Bone marrow (tissue), 2 donors: ENCODE results near the gene RSAD2.

Experiments
- DNase-seq, 2 donors: peaks; one replicate each; lab custom pipeline; 2025; lab: John Stamatoyannopoulos, UW

Gene RSAD2

DNA sequence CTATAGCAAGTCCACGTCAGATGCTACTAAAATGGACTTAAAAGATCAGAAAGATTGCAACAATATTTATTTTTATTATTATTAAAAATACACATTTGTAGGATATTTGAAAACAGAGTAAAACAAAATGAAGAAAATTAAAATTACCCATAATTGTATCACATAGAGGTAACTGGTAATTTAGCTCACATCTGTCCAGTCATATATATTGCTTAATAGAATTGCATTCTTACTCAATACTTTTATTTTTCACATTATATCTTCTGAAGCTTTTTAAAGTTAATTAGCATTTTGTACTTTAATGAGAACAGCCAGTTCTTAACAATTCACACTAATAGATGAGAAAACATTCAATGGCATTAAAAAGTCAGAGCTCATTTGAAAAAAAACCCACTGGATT is 28.1 kb downstream of the RSAD2 start:
- no peak for DNase-seq

DNA sequence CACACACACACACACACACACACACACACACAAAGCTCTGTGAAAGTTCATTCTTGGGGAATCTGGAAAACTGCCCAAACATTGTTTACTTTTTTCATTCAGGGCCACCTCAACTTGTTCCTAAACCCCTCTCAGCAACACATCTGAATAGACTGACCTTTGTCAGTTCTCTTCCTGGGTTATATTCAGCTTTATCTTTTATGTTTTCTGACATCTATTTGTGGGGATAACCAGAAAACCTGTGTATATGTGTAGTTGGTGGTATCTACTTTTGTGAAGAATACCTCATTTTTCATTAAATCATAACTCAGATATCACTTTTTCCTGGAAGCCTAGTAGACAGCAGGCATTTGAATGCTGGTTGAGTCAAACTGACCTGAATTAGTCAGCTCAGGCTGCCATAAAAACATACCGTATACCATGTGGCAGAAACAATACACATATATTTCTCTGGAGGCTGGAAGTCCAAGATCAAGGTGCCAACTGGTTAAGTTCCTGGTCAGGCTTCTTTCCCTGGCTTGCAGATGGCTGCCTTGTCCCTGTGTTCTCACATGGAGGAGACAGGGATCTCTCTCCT is 28.7 kb downstream of the RSAD2 start:
- no peak for DNase-seq

DNA sequence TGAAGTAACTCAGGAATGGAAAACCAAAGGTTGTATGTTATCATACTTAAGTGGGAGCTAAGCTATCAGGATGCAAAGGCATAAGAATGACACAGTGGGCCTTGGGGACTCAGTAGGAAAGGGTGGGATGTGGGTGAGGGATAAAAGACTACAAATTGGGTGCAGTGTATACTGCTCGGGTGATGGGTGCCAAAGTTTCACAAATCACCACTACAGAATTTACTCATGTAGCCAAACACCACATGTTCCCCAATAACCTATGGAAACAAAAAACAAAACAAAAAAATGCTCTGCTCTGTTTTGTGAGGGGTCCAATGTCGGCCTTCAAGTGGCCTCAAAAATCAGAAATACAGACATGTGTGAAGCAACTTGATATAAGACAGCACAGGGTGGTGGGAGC is 30.7 kb downstream of the RSAD2 start:
- DNase-seq, result no peak

DNA sequence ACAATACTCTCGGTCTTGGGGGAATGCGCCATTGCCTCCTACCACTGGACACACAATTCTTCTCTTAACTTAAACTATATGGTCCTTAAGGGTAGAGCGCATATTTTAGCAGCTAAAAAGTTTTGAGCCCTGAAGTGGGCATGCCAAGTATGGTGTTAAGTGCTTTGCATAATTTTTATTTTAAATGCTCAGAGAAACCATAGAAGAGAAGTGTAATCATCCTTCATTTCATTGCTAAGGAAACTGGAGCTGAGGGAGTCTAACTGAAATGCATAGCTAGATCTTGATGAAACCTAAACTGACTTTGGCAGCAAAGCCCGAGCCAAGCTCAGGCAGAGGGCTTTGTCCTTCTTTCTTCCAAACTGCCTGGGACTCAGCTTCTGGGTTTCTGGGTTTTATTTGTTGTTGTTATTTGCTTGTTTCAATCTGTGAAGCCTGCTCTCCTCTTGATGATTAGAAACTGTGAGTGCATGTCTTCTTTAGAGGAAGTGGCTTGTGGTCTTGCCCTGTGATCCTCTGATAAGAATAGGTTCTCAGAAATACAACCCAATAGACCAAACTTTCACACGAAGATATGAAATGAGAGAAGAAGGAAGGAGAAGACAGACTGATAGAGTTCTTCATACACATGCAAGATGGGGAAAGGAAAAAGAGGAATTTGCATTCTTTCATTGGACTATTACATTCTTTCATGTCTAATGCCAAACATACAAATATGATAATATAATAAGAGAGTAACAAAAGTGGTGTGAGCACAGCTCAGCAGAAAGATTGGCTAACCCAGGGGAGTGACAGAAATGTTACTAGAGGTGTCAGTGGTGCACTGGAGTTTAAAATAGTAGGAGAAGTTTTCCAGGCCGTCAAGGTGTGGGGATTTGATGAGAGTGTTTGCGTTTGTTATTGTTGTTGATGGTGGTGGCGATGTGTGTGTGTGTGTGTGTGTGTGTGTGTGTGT is 32.1 kb downstream of the RSAD2 start:
- peak in 1 of 2 donors; percentile 93 for DNase-seq

DNA sequence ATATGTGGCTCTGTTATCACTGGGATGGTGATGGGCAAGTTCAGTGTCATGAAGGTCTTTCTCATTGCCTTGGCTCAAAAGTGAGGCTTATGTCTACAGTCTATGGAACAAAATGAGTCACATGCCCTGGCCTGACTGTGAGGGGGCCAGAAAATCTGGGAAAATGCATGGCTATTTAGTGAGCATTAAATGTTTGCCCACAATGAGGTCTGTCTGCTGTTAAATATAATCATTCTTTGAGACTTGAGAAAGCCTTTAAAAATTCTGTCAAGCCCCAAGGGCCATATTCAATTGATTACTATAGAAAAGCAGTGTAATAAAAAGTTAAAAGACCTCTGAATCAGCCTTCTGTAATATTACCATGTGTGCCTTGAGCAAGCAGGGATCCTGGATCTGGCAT is 34.1 kb downstream of the RSAD2 start:
- DNase-seq, result no peak

DNA sequence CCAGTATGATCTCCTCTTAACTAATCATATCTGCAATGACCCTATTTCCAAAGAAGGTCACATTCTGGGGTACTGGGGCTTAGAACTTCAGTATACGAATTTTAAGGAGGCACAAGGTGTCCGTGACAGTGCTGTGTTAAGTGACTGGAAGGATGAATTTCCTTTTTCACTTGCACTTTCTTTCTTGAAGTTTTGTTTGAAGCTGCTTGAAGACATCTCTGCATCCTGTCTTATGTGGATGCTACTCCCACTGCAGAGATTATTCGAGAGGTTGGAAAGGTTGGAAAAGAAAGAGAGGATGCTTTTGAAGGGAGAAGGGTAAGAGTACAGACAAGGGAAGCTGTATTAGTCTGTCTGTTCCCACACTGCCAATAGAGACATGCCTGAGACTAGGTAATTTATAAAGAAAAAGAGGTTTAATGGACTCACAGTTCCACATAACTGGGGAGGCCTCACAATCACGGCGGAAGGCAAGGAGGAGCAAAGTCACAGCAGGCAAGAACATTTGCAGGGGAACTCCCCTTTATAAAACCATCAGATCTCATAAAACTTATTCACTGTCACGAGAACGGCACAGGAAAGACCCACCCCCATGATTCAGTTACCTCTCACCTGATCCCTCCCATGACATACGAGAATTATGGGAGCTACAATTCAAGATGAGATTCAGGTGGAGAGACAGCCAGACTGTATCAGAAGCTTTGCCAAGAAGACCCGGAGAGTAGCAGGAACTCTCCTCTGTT is 36.0 kb downstream of the RSAD2 start:
- DNase-seq, result no peak

DNA sequence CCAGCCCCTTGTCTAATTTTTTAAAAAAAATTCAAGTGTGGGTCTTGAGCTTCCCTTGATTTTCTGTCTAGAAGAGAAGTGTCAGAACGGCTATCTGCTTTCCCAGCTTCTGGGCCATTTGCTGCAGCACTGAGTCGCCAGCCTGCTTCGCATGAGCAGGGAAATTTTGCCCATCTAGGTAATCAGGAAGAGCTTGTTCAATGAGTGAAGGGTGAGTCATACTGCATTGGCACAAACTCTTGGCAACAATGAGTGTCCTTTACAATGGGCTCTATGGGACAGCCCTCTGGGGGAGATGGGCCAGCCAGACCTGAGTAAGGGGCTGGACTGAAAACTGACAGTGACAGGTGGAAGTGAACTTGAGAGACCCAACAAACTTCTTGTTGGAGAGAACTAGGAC is 37.3 kb downstream of the RSAD2 start:
- peak in 1 of 2 donors; percentile 56 for DNase-seq

DNA sequence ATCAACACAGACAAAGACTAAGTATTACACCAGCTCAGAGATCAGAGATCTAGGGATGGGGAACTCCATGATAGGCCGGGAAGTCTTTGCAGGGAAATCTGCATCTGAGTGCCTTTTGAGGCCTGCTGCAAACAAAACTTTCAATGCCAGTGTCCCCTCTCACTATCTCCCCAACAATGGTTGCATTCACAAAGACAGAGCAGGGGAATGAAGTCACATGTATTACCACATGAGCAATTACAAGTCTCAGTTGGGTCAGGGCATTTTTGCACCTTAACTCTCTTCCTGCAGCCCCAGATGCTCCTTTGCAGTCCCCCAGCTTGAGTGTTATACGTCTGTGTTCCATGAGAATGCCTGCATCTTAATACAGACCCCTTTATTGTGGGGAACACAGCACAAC is 37.8 kb downstream of the RSAD2 start:
- no peak for DNase-seq

DNA sequence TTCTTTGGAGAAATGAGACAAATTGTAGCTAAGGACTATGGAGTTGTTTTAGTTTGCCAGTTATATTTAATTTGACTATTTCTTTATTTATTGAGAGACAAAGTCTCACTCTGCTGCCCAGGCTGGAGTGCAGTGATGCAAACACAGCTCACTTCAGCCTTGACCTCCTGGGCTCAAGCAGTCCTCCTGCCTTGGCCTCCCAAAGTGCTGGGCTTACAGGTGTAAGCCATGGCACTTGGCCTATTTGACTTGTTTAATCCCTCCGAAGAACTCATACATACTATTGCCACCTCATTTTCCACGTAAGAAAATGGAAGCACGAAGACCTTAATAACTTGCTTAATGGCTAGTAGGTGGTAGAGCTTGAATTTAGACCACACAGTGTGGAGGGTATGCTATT is 38.6 kb downstream of the RSAD2 start:
- DNase-seq, result no peak

DNA sequence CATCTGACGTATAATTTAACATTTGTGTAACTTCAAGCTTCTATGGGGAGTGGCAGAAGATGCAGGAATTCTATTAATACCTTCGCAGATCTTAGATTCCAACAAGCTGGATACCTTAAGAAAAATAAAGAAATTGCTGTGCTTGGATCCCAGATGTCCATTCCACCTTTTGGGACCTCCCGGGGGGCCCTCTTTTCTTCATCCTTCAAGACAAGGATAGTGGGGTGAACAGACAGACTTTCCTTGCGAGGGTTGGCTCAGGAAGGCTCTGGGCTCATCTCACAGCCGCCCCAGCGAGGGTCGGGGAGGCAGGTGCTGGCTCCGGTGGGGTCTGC is 39.1 kb downstream of the RSAD2 start:
- no peak for DNase-seq

DNA sequence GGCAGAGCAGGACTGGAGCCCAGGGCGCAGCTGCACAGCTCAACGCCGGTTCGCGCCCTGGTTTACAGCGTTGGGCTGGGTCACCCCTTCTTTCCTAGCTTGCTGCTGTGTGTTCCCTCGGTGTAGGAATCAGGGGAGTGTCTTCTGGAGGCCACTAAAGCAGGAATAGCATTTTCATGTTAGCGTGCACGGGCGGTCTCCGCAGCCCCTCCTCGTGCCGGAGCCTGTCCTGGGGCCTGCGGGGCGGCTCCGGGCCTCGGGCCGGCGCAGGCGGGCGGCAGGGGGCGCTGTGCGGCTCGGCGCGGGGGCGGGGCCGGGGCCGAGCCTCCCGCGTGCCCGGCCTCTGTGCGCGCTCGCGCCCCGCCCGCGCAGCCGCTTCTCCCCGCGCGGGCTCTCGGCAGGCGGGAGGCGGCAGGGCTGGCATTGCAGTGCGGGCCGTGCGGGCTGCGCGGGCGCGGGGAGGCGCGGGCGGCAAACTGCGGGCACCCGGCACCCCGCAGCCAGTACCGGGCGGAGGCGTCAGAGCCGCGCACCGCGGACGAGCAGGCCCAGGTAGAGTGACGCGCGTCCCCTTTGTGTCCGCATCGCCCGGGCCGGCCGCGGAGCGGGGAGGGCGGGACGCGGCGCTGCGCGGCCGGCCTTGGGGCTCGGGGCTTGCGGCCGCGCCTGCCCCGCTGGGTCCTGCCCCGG is 39.6 kb downstream of the RSAD2 start, which contains the start of gene RNF144A:
Gene RNF144A, plus strand, starts transcription at position 342 of the 690 bp plus-strand sequence. CDS start 79,515 bp downstream, outside the sequence.
- peak in 1 of 2 donors; percentile 69 for DNase-seq

DNA sequence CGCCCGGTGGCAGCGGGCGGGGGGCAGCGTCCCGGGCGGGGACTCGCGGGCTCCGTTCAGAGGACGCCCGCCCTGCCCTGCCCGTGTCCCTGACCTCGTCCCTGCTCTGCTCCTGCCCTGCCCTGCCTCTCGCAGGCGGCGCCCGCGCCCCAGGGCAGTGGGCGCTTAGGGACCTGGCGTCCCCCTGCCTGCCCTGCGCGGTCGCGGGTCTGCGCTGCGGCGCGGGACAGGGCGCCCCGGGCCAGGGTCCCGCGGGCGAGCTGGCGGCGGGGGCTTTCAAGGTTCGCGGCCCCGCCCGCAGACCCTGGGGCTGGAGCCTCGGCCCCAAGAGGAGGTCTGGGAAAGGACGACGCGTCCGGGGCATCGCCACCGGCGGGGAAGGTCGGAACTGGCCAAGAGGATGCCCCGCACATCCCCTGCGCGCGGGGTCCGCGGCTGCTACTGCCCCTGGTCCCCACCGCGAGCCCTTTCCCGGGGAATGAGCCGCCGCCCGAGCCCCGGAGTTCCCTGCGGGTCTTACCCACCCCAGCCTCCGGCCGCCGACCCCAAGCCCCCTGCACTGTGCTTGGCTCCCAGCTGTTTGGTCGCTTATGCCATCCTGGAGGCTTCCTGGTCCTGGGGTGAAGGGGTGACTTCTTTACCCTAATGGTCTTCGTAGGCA is 40.3 kb downstream of the RSAD2 start:
- DNase-seq, result peak in 1 of 2 donors; percentile 29

DNA sequence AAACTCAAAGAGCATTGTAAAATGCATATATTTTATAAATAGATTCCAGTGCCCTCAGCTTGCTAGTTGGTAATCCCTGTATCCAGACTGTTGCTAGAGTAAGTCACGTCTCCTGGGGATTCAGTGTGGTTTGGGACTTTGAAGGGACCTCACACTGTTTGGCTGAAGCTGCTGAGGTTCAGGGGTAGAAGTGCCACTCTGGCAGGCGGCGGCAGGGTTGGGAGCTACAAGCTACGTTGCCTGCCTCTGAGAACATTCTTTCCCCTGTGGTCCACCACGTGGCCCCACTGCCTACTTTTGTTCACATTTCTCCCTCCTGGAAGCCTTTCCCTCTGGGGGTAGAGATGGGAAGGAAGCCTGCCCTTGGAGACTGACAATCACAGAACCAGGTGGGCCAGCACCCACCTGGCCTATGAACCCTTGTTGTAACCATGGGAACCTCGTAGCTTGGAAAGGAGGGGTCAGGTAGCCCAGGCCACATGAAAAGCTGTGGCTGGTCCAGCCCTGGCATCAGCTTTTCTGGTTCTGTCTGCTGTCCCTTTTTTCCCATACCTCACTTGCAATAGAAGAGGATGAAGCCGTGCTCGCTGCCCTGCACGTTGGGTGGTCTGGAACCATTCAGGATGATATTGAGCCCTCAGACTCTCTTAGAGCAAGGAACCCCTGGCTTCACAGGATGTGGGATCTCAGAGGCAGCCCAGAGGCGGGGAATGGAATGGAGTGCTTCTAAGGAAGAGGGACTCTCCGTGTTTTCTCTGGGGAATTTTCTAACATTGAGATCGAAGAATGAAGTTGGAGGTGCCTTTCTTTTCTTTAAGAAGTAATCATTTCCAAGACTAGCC is 42.5 kb downstream of the RSAD2 start:
- no peak for DNase-seq

DNA sequence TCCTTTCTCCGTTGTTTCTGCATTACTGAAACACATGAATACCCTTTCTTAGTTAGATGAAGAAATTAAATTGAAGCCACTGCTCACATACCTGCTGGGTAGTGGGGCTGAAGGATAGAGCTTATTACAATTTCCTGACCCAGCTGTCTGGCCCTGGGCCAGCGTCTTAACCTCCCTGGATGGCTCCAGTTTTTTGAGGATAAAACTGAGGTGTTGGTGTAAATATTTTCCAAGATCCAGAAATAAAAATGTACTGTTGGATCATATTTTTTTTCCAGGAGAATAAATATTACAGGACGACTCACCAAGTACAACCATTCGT is 43.1 kb downstream of the RSAD2 start:
- DNase-seq, result no peak

DNA sequence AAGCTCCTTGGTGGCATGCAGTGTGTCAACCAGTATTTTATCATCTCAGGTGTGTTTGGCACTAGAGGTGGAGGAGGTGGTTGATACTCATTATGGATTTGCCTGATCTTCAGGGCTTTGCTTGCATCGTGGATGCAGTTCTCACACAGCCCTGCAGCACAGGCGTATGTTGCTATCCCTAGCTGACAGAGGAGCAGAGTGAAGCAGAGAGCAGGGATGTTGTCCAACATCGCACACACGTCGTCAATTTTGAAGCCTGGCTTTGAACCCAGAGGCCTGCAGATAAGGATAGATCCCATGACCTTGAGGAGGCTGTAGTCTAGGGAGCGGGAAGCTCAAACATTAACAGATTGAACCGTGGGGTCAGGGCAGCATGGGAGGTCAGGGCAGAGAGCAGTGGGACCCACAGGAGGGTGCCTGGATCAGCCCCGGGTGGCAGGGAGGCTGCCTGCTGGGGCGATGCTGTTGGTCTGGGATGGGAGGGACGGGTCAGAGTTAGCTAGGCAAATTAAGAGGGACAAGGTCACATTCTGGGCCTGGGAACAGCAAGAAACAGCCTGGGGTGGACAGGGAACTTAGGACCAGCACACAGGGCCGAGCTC is 43.8 kb downstream of the RSAD2 start:
- DNase-seq, result no peak

DNA sequence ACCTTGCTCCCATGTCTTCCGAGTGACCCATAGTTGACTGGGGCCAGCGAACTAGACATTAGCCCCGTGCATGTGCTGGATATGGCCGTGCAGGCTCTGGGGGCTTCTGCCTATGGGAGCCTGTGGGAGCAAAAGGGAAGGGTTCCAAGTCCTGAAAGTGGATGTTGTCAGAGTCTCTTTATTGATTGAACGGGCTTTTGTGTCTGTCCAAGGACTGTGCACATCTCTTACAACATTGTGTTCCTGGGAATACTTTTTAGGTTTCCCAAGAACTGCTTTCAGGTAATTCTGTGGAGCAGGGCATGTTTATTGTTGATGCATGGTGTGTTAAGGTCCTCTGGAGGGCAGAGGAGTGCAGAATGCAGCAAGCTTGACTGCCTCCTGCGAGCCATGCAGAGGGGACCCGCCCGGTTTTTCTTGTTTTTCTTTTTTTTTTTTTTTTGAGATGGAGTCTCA is 44.7 kb downstream of the RSAD2 start:
- DNase-seq, result no peak

DNA sequence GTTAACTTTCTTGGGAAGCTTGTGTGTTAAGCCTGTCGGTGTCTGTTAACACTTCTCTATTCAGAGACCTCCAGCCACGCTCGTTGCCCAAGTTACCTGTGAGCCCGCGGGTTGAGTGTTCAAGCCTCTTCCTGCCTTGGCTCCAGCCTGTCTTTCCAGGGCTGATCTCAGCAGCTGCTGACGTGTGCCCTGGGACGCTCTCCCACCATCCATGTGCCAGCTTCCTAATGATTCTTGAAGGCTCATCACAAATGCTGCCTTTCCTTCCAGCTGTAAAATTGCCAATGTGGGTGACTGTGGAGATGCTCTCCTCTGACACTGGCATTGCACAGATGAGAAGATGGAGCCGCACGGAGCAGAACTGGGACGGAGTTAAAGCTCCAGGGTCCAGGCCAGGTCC is 45.7 kb downstream of the RSAD2 start:
- no peak for DNase-seq

DNA sequence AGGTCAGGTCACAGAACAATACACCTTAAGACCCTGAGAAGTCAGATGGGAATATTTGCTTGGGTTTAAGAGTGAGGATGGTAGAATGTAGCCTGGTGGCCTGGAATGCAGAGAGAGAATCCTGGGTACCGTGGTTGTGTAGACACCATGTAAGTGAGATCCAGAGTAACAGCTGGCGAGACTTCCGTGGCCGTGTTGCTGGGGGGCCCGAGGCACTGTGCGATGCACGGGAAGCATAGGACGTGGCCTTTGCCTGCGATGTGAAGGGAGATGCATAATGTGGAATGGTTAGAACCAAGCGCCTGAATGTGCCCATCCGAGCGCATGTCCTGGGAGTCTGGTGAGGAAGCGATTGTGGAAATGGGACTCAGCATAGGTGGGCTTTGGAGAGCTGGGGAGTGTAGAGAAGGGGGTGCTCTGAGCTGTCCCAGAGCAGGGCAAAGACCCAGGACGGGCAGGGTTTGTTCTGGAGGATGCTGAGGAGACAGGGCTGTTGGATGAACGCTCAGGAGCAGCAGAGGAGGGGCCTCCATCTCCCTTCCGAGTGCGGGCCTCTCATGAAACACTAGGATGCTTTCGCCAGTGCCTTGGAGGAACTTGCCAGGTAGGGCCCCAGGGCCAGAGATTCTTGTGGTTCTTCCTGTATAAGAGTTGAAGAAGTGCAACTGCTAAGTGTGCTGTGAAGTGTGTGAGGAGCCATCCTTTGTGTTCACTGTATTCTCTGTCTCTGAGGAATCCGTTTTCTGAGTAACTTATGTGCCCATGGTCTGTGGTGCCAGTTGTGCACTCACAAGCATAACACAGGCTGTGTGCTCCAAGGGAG is 46.7 kb downstream of the RSAD2 start:
- no peak for DNase-seq

DNA sequence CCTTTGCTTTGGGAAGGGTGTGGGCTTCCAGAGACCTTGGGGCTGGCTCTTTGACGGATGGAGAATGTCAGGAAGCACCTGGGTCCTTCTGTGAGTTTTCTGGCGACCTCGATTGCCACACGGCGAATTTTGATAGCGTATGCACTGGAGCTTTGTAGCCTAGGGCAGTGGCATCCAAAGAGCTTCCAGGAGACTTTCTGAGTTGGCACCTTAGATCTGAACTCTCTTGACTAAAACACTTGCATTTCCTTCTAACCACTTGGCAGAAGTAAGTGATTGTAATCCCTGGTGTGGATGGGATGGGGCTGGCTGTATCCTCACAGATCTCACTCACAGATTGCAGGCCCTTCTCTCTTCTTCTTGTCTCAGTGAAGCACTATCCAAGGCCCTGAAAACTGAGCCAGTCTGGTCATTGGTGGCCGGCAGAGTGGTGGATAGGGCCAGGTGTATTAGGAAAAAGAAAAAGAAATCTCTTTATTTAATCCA is 47.4 kb downstream of the RSAD2 start:
- DNase-seq, result no peak
